ENCODE measurements around the gene AP1G1.

Gene AP1G1

GRCh38 chr16:71851746-71852145 lies 43.1 kb upstream of the AP1G1 start:
- H4K20me1 ChIP-seq (ENCODE audit: low read depth, low read length): no peaks in the 10 kb centered on the region
- no peaks in the 10 kb centered on the region for H3F3A ChIP-seq (ENCODE audit: insufficient read depth)
- TF ChIP-seq CTCF (IDR thresholded peaks at IDR 0.05; ENCODE audit: insufficient read depth, low read length, poor library complexity, severe bottlenecking) (no peak), EZH2phosphoT487 (conservative IDR thresholded peaks at IDR 0.05; ENCODE audit: low read length) (no peak)
- H3K4me3 ChIP-seq (ENCODE audit: insufficient read depth, low read length, poor library complexity, severe bottlenecking): no peak overlapping the region
- H3K9ac ChIP-seq (ENCODE audit: low read length): no peak overlapping the region
- 0 out of 2 replicates have a peak, but pooled peaks cover 3% of the 10 kb centered on the region for H3K36me3 ChIP-seq (ENCODE audit: low read length)
- no peak overlapping the region for H2AFZ ChIP-seq (ENCODE audit: low read depth, low read length, severe bottlenecking)
- no peaks in the 10 kb centered on the region for H3K9me3 ChIP-seq (ENCODE audit: insufficient read depth, low read length)
- H3K4me2 ChIP-seq (ENCODE audit: low read depth, low read length, poor library complexity, severe bottlenecking): no peak overlapping the region
- H3K27ac ChIP-seq (ENCODE audit: low read depth, low read length): no peak overlapping the region
- H3K27me3 ChIP-seq (ENCODE audit: low read length): no peaks in the 10 kb centered on the region
- H3K9me2 ChIP-seq (replicated peaks; ENCODE audit: insufficient read depth, low read length): no peaks in the 10 kb centered on the region
- H3K79me2 ChIP-seq (ENCODE audit: insufficient read depth, low read length): peaks cover 11% of the 10 kb centered on the region

DNA sequence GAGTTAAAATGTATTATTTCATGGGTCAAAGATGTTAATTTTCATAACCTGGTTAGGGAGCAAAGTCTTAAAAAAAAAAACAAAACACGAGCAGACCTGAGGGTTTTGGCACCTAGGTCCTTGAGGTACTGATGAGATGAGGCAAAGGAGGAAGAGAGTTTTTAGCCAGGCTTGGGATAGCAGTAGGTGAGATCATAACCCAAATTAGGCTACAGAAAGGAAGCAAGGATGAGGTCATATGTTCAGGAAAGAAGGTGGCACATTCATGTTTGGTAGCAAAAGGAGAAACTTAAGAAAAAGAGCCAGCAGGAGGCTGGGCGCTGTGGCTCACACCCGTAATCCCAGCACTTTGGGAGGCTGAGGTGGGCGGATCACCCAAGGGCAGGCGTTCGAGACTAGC lies 40.0 kb upstream of the AP1G1 start:
- TF ChIP-seq EZH2phosphoT487 (conservative IDR thresholded peaks at IDR 0.05; ENCODE audit: low read length): no peak
- TF ChIP-seq CTCF (IDR thresholded peaks at IDR 0.05; ENCODE audit: insufficient read depth, low read length, poor library complexity, severe bottlenecking): no peak
- Histone ChIP-seq H3K9ac (ENCODE audit: low read length) (no peak overlapping the region), H3K79me2 (ENCODE audit: insufficient read depth, low read length) (peaks cover 20% of the 10 kb centered on the region), H3K9me3 (ENCODE audit: insufficient read depth, low read length) (no peaks in the 10 kb centered on the region), H4K20me1 (ENCODE audit: low read depth, low read length) (no peaks in the 10 kb centered on the region), H3K27me3 (ENCODE audit: low read length) (no peaks in the 10 kb centered on the region), H3K9me2 (replicated peaks; ENCODE audit: insufficient read depth, low read length) (no peaks in the 10 kb centered on the region), H3K4me3 (ENCODE audit: insufficient read depth, low read length, poor library complexity, severe bottlenecking) (no peak overlapping the region), H2AFZ (ENCODE audit: low read depth, low read length, severe bottlenecking) (no peak overlapping the region), H3K36me3 (ENCODE audit: low read length) (0 out of 2 replicates have a peak, but pooled peaks cover 3% of the 10 kb centered on the region), H3F3A (ENCODE audit: insufficient read depth) (0 out of 2 replicates have a peak, but pooled peaks cover 8% of the 10 kb centered on the region), H3K27ac (ENCODE audit: low read depth, low read length) (no peak overlapping the region), H3K4me2 (ENCODE audit: low read depth, low read length, poor library complexity, severe bottlenecking) (no peak overlapping the region)

DNA sequence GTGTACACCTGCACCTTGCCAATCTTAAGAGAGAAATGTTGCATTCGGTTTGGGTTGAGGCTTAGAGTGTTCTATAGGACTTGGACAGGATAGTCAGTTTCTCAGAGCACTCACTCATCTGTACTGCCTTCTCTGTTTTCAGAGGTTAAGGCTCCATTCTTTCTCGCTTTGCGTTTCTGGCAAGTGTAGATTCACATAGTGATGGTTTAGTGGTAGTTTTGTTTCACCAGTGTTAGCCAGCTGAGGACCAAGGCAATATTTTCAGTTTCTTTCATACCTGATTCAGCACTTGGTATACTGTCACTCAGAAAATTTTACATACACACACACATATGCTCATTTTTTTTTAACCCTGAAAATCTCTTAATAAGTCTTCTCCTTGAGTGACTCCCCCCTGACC lies 38.5 kb upstream of the AP1G1 start:
- no peaks in the 10 kb centered on the region for H3K9me2 ChIP-seq (replicated peaks; ENCODE audit: insufficient read depth, low read length)
- H3K9ac ChIP-seq (ENCODE audit: low read length): peak overlapping the region; percentile 78
- no peak overlapping the region for H2AFZ ChIP-seq (ENCODE audit: low read depth, low read length, severe bottlenecking)
- peak overlapping the region; percentile 88 for H3K4me3 ChIP-seq (ENCODE audit: insufficient read depth, low read length, poor library complexity, severe bottlenecking)
- no peaks in the 10 kb centered on the region for H3K9me3 ChIP-seq (ENCODE audit: insufficient read depth, low read length)
- H3F3A ChIP-seq (ENCODE audit: insufficient read depth): 0 out of 2 replicates have a peak, but pooled peaks cover 14% of the 10 kb centered on the region
- TF ChIP-seq EZH2phosphoT487 (conservative IDR thresholded peaks at IDR 0.05; ENCODE audit: low read length) (no peak), CTCF (IDR thresholded peaks at IDR 0.05; ENCODE audit: insufficient read depth, low read length, poor library complexity, severe bottlenecking) (no peak)
- no peaks in the 10 kb centered on the region for H4K20me1 ChIP-seq (ENCODE audit: low read depth, low read length)
- no peaks in the 10 kb centered on the region for H3K27me3 ChIP-seq (ENCODE audit: low read length)
- 0 out of 2 replicates have a peak, but pooled peaks cover 3% of the 10 kb centered on the region for H3K36me3 ChIP-seq (ENCODE audit: low read length)
- H3K79me2 ChIP-seq (ENCODE audit: insufficient read depth, low read length): peaks cover 20% of the 10 kb centered on the region
- no peak overlapping the region for H3K27ac ChIP-seq (ENCODE audit: low read depth, low read length)
- peak overlapping the region; percentile 63 for H3K4me2 ChIP-seq (ENCODE audit: low read depth, low read length, poor library complexity, severe bottlenecking)

All from SU-DHL-6 (cell line).